ENCODE results near the gene TMEM87B.

Gene TMEM87B

GRCh38 chr2:112140899-112141625, 86.0 kb downstream of the TMEM87B start:
- H3K4me3 ChIP-seq (replicated peaks in 1 of 2; ENCODE audit: low read depth in 2 of 2, low read length in 2 of 2), result no peak overlapping the region
- no peak for DNase-seq (ENCODE audit: low read depth in 2 of 2)
- TF ChIP-seq CTCF (IDR thresholded peaks at IDR 0.05; ENCODE audit: low read depth, low read length), result no peak

- no peak overlapping the region for H3K4me3 ChIP-seq (replicated peaks in 1 of 2; ENCODE audit: low read depth in 2 of 2, low read length in 2 of 2)
- no peak for DNase-seq (ENCODE audit: low read depth in 2 of 2)
- TF ChIP-seq CTCF (IDR thresholded peaks at IDR 0.05; ENCODE audit: low read depth, low read length), result no peak
Measured at GRCh38 chr2:112141626-112142007, 86.5 kb downstream of the TMEM87B start.

- no peak for TF ChIP-seq CTCF (IDR thresholded peaks at IDR 0.05; ENCODE audit: low read depth, low read length)
- DNase-seq (ENCODE audit: low read depth in 2 of 2), result no peak
- no peak overlapping the region for H3K4me3 ChIP-seq (replicated peaks in 1 of 2; ENCODE audit: low read depth in 2 of 2, low read length in 2 of 2)
Measured at GRCh38 chr2:112142525-112143078, 87.5 kb downstream of the TMEM87B start.

GRCh38 chr2:112143150-112143549, 88.1 kb downstream of the TMEM87B start:
- no peak overlapping the region for H3K4me3 ChIP-seq (replicated peaks in 1 of 2; ENCODE audit: low read depth in 2 of 2, low read length in 2 of 2)
- TF ChIP-seq CTCF (IDR thresholded peaks at IDR 0.05; ENCODE audit: low read depth, low read length), result no peak
- DNase-seq (ENCODE audit: low read depth in 2 of 2), result no peak

- H3K4me3 ChIP-seq (replicated peaks in 1 of 2; ENCODE audit: low read depth in 2 of 2, low read length in 2 of 2), result no peak overlapping the region
- DNase-seq (ENCODE audit: low read depth in 2 of 2), result no peak
- TF ChIP-seq CTCF (IDR thresholded peaks at IDR 0.05; ENCODE audit: low read depth, low read length), result no peak
Measured at GRCh38 chr2:112144966-112145365, 89.9 kb downstream of the TMEM87B start.

GRCh38 chr2:112147382-112148168, 92.5 kb downstream of the TMEM87B start:
- no peak for TF ChIP-seq CTCF (IDR thresholded peaks at IDR 0.05; ENCODE audit: low read depth, low read length)

More at GRCh38 chr2:112147382-112148168, 92.5 kb downstream of the TMEM87B start:
- no peak overlapping the region for H3K4me3 ChIP-seq (replicated peaks in 1 of 2; ENCODE audit: low read depth in 2 of 2, low read length in 2 of 2)
- peak; percentile 40 to 68 for DNase-seq (ENCODE audit: low read depth in 2 of 2)

Measured in cardiac fibroblast (primary cell).